K562 (cell line): Measurements from ENCODE around the gene LOXL4. TPM values are rescaled to one million over a fixed set of nuclear protein-coding genes. Genes with fewer than 3 reads are reported as not detected.

Experiments
- ATAC-seq: fragments of 200-7000 bp; cut with Tn5 transposase; 3 replicates; pipeline ENCODE4 v1.9.1; 2020; ENCODE audit warnings: moderate library complexity
- BruUV-seq: library from RNA; stranded (reverse); fragments of 400-500 nt; replicated peaks from 2 replicates; lab custom pipeline; 2021; lab: Mats Ljungman, UMichigan
- CTCF ChIA-PET: fragments of 300-600 bp; formaldehyde crosslinking; extraction: SDS; loops from one replicate; lab custom pipeline; 2021; ENCODE audit warnings: low intra/inter-chr PET ratio; lab: Yijun Ruan, JAX
- POLR2A ChIA-PET: fragments of 300-600, 350-650 bp; sonication (Branson Sonifier 250); formaldehyde crosslinking; extraction: SDS; loops from one replicate; lab custom pipeline; 2021; ENCODE audit warnings: antibody characterized with exemption, inconsistent platforms; lab: Yijun Ruan, JAX
- DNase-seq, 4 experiments: peaks; one replicate each; pipeline versions ENCODE4 v3.0.0 to v3.0.0-alpha.2; 2011 to 2018; ENCODE audit warnings: low spot score in 3 of 4, mixed read lengths in 3 of 4; ENCODE audit errors: extremely low read depth in 1 of 4
- FAIRE-seq: peaks from 2 replicates; lab custom pipeline; 2011; peaks lifted over from hg19 to GRCh38; lab: Jason Lieb, UNC
- H2AFZ ChIP-seq: 2 replicates; pipeline ENCODE4 v1.6.0; 2011; ENCODE audit warnings: low read depth, low read length, control low read depth, inconsistent platforms
- H3K27ac ChIP-seq: fragments of 200-600 bp; 3 replicates; pipeline ENCODE4 v1.8.0; 2011; ENCODE audit warnings: low read depth, mild to moderate bottlenecking, control low read depth, inconsistent platforms, low read length, moderate library complexity, mixed read lengths; ENCODE audit errors: extremely low read depth
- H3K27me3 ChIP-seq, 2 experiments: fragments of 300-600 bp in 1 of 2; 2 replicates in 1 of 2; 3 replicates in 1 of 2; pipeline versions ENCODE4 v1.6.0 to v1.8.0; 2011; ENCODE audit warnings: inconsistent platforms in 2 of 2, low read length in 2 of 2, mild to moderate bottlenecking in 1 of 2, mixed read lengths in 1 of 2, moderate library complexity in 1 of 2; ENCODE audit not compliant: control insufficient read depth in 2 of 2, insufficient read depth in 2 of 2
- H3K36me3 ChIP-seq: fragments of 300-600 bp; 3 replicates; pipeline ENCODE4 v1.8.0; 2011; ENCODE audit warnings: mild to moderate bottlenecking, low read length, inconsistent platforms; ENCODE audit not compliant: control insufficient read depth, insufficient read depth
- H3K4me1 ChIP-seq, 2 experiments: fragments of 200-600 bp in 1 of 2; replicated peaks in 1 of 2; 2 replicates in 1 of 2; 3 replicates in 1 of 2; pipeline versions ENCODE4 v1.5.1 to v1.8.0; 2011; ENCODE audit warnings: inconsistent platforms in 2 of 2, low read length in 2 of 2, mild to moderate bottlenecking in 1 of 2, mixed read lengths in 1 of 2, moderate library complexity in 1 of 2; ENCODE audit not compliant: control insufficient read depth in 2 of 2, insufficient read depth in 2 of 2
- H3K4me2 ChIP-seq: 2 replicates; pipeline ENCODE4 v1.6.1; 2011; ENCODE audit warnings: low read length, control low read depth, inconsistent platforms, mixed read lengths; ENCODE audit not compliant: insufficient read depth
- H3K4me3 ChIP-seq: fragments of 200-600 bp; sonication (generic), shearing (Covaris generic); 2 replicates; pipeline ENCODE4 v1.5.1; 2016; ENCODE audit warnings: control low read depth, inconsistent platforms
- H3K79me2 ChIP-seq: fragments of 200-600 bp; 3 replicates; pipeline ENCODE4 v1.8.0; 2011; ENCODE audit warnings: low read length, inconsistent platforms; ENCODE audit not compliant: control insufficient read depth, insufficient read depth
- H3K9ac ChIP-seq, 2 experiments: 2 replicates each; pipeline versions ENCODE4 v1.6.0 to v1.6.1; 2011; ENCODE audit warnings: low read depth in 2 of 2, low read length in 2 of 2, control low read depth in 1 of 2, inconsistent platforms in 1 of 2, mild to moderate bottlenecking in 1 of 2, mixed read lengths in 1 of 2; ENCODE audit not compliant: insufficient read depth in 1 of 2
- H3K9me1 ChIP-seq: one replicate; pipeline ENCODE4 v1.6.0; 2011; ENCODE audit warnings: inconsistent platforms, mild to moderate bottlenecking, low read length, moderate library complexity; ENCODE audit not compliant: control insufficient read depth, insufficient read depth
- H3K9me3 ChIP-seq: replicated peaks from 2 replicates; pipeline ENCODE4 v1.5.1; 2011; ENCODE audit warnings: low read depth, low read length, inconsistent platforms; ENCODE audit not compliant: control insufficient read depth, insufficient read depth
- H4K20me1 ChIP-seq: replicated peaks from 2 replicates; pipeline ENCODE4 v1.6.1; 2011; ENCODE audit warnings: low read length, inconsistent platforms, mixed read lengths; ENCODE audit not compliant: control insufficient read depth, insufficient read depth
- HLTF ChIP-seq: fragments of 450-650 bp; IDR thresholded peaks from 2 replicates; pipeline ENCODE4 v1.6.1; 2016
- MEF2D ChIP-seq: conservative IDR thresholded peaks from 2 replicates; pipeline ENCODE4 v1.6.1; 2016; ENCODE audit warnings: low read depth, missing genetic modification characterization, missing compliant biosample characterization
- MYBL2 ChIP-seq, 2 experiments: fragments of 450-650 bp in 1 of 2; sonication (generic) in 1 of 2; formaldehyde crosslinking in 1 of 2; IDR thresholded peaks; 2 replicates each; pipeline versions ENCODE4 v1.6.1 to v1.8.1; 2017 to 2022; ENCODE audit warnings: borderline replicate concordance in 1 of 2, inconsistent platforms in 1 of 2, low read depth in 1 of 2, mild to moderate bottlenecking in 1 of 2, missing genetic modification reagents in 1 of 2, moderate library complexity in 1 of 2
- PATZ1 ChIP-seq: fragments of 250-450 bp; sonication (Bioruptor Pico); IDR thresholded peaks from 2 replicates; pipeline ENCODE4 v1.5.0; 2020; ENCODE audit warnings: mild to moderate bottlenecking, borderline replicate concordance
- PRPF4 ChIP-seq: fragments of 200-400 bp; formaldehyde crosslinking; IDR thresholded peaks from one replicate; pipeline ENCODE4 v1.6.1; 2017; ENCODE audit warnings: low read length, low read depth, mild to moderate bottlenecking; ENCODE audit not compliant: insufficient read depth, poor library complexity, severe bottlenecking
- RBM22 ChIP-seq: fragments of 200-400 bp; formaldehyde crosslinking; IDR thresholded peaks from 2 replicates; pipeline ENCODE4 v1.6.1; 2018; ENCODE audit warnings: low read length, low read depth; ENCODE audit not compliant: poor library complexity, severe bottlenecking
- SREBF1 ChIP-seq: fragments of 150-350 bp; IDR thresholded peaks from 2 replicates; pipeline ENCODE4 v1.6.1; 2014; ENCODE audit warnings: antibody characterized with exemption, low read depth, low read length, borderline replicate concordance
- TEAD1 ChIP-seq, 2 experiments: fragments of 450-650 bp in 1 of 2; sonication (generic) in 1 of 2; formaldehyde crosslinking; IDR thresholded peaks; 2 replicates each; pipeline versions ENCODE4 v1.4.0 to v1.8.0; 2020 to 2022; ENCODE audit warnings: mild to moderate bottlenecking in 2 of 2, missing genetic modification reagents in 1 of 2
- TRIM24 ChIP-seq, 2 experiments: fragments of 450-650 bp; IDR thresholded peaks; 2 replicates each; pipeline ENCODE4 v1.6.1; 2016
- ZFP91 ChIP-seq: sonication (generic); formaldehyde crosslinking; IDR thresholded peaks from 2 replicates; pipeline ENCODE4 v1.8.0; 2022; ENCODE audit warnings: mild to moderate bottlenecking, missing genetic modification reagents
- ZKSCAN3 ChIP-seq: fragments of 250-450 bp; sonication (Bioruptor Pico); IDR thresholded peaks from 2 replicates; pipeline ENCODE4 v1.4.0; 2020
- ZNF696 ChIP-seq: fragments of 250-450 bp; sonication (Bioruptor Pico); conservative IDR thresholded peaks from 2 replicates; pipeline ENCODE4 v1.4.0; 2020; ENCODE audit warnings: mild to moderate bottlenecking, moderate library complexity
- WGBS: fragments of 100-300 bp; shearing (Covaris generic); methylation state at CpG from one replicate; pipeline ENCODE4 v1.1.6; 2016; ENCODE audit warnings: low coverage, mixed read lengths; ENCODE audit not compliant: insufficient coverage; ENCODE audit errors: missing lambda C conversion rate; 5-methylcytosine and 5-hydroxymethylcytosine counted together
- in situ Hi-C: fragments of 300-500 bp; cut with MboI; formaldehyde crosslinking; loops from 4 replicates; pipeline ENCODE4 v1.15.0; 2018; ENCODE audit warnings: inconsistent platforms, mixed read lengths
- intact Hi-C: fragments of 100-400 bp; cut with micrococcal nuclease; formaldehyde crosslinking; loops from 2 replicates; pipeline ENCODE4 v1.14.2; 2022
- polyA plus RNA-seq, 8 experiments: library from polyadenylated mRNA; depleted of rRNA in 4 of 8; stranded (reverse) in 5 of 8; unstranded in 3 of 8; fragments of >200 nt; fragmentation: Nextera tagmentation in 2 of 8; fragmentation: Illumina TruSeq in 1 of 8; extraction: Ambion mirVana in 2 of 8; extraction: Trizol in 1 of 8; gene quantifications; 2 replicates each; pipeline versions ENCODE4 v1.2.1 to v1.2.3, GENCODE V29; 2011 to 2014; ENCODE audit warnings: inconsistent platforms in 1 of 8, missing spikeins in 1 of 8
- total RNA-seq, 7 experiments: library from RNA; depleted of rRNA in 6 of 7; stranded (reverse); fragments of >200 nt in 6 of 7; fragmentation: Illumina TruSeq in 2 of 7; extraction: Trizol in 2 of 7; gene quantifications; 2 replicates each; pipeline versions ENCODE4 v1.2.1 to v1.2.3, GENCODE V29; 2011 to 2021; ENCODE audit warnings: low replicate concordance in 1 of 7
- TF ChIP-seq, protein P1 (sequence below): fragments of 250-450 bp; sonication (Bioruptor Pico); IDR thresholded peaks from 2 replicates; pipeline ENCODE4 v1.5.0; 2021
- TF ChIP-seq, protein P2 (sequence below): fragments of 450-650 bp; IDR thresholded peaks from 2 replicates; pipeline ENCODE4 v1.6.1; 2014; ENCODE audit warnings: low read depth, mild to moderate bottlenecking, moderate library complexity, borderline replicate concordance

The LOXL4 gene
- total and polyA plus RNA-seq, 9 of the 15 experiments (the other 6 are each of a cell fraction or from before 2014, with no cell fraction given), result 0.03 to 0.35 (median 0.05) TPM; not detected in 3

DNA sequence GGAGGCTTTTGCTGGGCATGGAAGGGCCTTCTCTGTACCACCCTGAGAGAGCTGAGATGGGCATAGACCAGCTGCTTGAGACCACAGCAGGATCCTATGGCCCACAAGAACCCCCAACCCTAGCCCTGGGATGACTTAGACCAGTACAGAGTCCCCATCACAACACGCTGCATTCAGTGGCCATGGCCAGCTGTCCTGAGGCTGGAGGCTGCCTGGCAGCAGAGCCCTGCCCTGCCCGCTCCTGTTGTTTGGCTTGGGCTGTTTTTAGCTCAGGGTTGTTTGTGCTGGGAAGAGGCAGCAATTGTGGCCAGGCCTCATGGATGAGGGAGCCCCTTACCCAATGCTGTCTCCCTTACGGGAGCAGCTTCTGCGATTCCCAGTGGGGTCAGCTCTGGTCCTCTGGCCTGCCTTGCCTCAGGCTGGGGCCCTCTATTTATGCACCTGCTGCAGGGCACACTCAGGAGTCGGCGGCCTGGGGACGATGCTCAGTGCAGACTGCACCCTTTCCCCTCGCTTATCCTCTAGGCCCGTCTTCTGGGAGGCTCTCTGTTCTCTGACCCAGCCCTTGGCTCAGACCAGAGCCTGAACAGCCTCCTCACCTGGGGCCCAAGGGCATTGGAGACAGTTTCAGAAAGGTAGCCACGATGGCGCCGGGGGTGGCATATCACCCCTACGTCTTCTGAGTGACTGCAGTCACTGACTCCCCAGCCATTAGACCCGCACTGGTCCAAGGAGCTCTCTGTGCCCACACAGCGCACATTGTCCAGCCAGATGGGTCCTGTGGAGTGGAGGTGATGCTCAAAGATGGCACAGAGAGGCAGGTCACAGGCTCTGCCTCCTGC is 6.3 kb downstream of the LOXL4 start:
- Histone ChIP-seq H4K20me1 (no peaks in the 10 kb centered on the region), H3K27me3 (no peaks in the 10 kb centered on the region; a peak in 1 of 5 replicates), H3K4me1 (peaks cover 13 to 18% of the 10 kb centered on the region in 2 experiments), H3K9ac (no peak overlapping the region), H3K27ac (no peak overlapping the region), H3K4me3 (no peak overlapping the region), H3K9me3 (no peaks in the 10 kb centered on the region), H3K79me2 (no peaks in the 10 kb centered on the region), H3K36me3 (no peaks in the 10 kb centered on the region), H2AFZ (no peak overlapping the region), H3K4me2 (no peak overlapping the region), H3K9me1 (no peaks in the 10 kb centered on the region)
- DNase-seq (no peak), ATAC-seq (no peak), FAIRE-seq (no peak)
- intact Hi-C loops, result no loop called here
- in situ Hi-C loops, result no loop called here
- ChIA-PET CTCF (no interaction called here), POLR2A (interaction anchor here (0.5 to 0.7 kb wide), 2 partner anchors 8 to 567 kb away, joined by 3 read pairs; no protein-coding TSS in a partner anchor)
- BruUV-seq, result no TSS peak
- WGBS, result 67% methylated on average over 8 of the region's 15 CpGs
- no peak for TF ChIP-seq RBM22
- no peak for TF ChIP-seq PATZ1 (CRISPR knock-in tag)
- no peak for TF ChIP-seq ZNF696 (CRISPR knock-in tag)
- no peak for TF ChIP-seq TEAD1 (CRISPR knock-in tag; IDR thresholded peaks at IDR 0.05)
- TF ChIP-seq SREBF1, result no peak
- no peak for TF ChIP-seq PRPF4
- no peak for TF ChIP-seq TRIM24 (IDR thresholded peaks at IDR 0.05)
- TF ChIP-seq, protein P1, sequence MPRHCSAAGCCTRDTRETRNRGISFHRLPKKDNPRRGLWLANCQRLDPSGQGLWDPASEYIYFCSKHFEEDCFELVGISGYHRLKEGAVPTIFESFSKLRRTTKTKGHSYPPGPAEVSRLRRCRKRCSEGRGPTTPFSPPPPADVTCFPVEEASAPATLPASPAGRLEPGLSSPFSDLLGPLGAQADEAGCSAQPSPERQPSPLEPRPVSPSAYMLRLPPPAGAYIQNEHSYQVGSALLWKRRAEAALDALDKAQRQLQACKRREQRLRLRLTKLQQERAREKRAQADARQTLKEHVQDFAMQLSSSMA (CRISPR knock-in tag), result no peak
- no peak for TF ChIP-seq ZFP91
- TF ChIP-seq ZKSCAN3 (CRISPR knock-in tag), result no peak
- TF ChIP-seq, protein P2, sequence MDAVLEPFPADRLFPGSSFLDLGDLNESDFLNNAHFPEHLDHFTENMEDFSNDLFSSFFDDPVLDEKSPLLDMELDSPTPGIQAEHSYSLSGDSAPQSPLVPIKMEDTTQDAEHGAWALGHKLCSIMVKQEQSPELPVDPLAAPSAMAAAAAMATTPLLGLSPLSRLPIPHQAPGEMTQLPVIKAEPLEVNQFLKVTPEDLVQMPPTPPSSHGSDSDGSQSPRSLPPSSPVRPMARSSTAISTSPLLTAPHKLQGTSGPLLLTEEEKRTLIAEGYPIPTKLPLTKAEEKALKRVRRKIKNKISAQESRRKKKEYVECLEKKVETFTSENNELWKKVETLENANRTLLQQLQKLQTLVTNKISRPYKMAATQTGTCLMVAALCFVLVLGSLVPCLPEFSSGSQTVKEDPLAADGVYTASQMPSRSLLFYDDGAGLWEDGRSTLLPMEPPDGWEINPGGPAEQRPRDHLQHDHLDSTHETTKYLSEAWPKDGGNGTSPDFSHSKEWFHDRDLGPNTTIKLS, result no peak
- TF ChIP-seq MYBL2 (IDR thresholded peaks at IDR 0.05; ENCODE audit: low read depth), result no peak
- TF ChIP-seq MYBL2 (CRISPR knock-in tag; IDR thresholded peaks at IDR 0.05; ENCODE audit: borderline replicate concordance), result no peak
- TF ChIP-seq HLTF, result no peak
- TF ChIP-seq MEF2D, result no peak
